Activated CD4-positive, alpha-beta memory T cell treated with anti-CD3 and anti-CD28 coated beads for 36 hours (primary cell): ENCODE results near the gene EYS. TPM values are rescaled to one million over a fixed set of nuclear protein-coding genes. Genes with fewer than 3 reads are reported as not detected.

Experiments used
- CTCF ChIA-PET: fragments of 350-600 bp; sonication (Branson Sonifier 250); formaldehyde crosslinking; loops from one replicate; lab custom pipeline; 2021; ENCODE audit warnings: antibody characterized with exemption, inconsistent platforms; lab: Charles Lee
- POLR2A ChIA-PET: fragments of 350-600 bp; sonication (Branson Sonifier 250); formaldehyde crosslinking; loops from one replicate; lab custom pipeline; 2021; ENCODE audit warnings: antibody characterized with exemption; lab: Charles Lee
- DNase-seq: peaks from one replicate; pipeline ENCODE4 v3.0.0-alpha.2; 2020
- H3K27ac Mint-ChIP-seq: one replicate; pipeline ENCODE4 v1.8.0; 2021; ENCODE audit warnings: mixed read lengths
- H3K27me3 Mint-ChIP-seq: one replicate; pipeline ENCODE4 v1.8.0; 2021; ENCODE audit warnings: mixed read lengths
- H3K36me3 Mint-ChIP-seq: one replicate; pipeline ENCODE4 v1.8.0; 2021; ENCODE audit warnings: mixed read lengths
- H3K4me1 Mint-ChIP-seq: one replicate; pipeline ENCODE4 v1.8.0; 2021; ENCODE audit warnings: low read depth, mixed read lengths
- H3K4me3 Mint-ChIP-seq: one replicate; pipeline ENCODE4 v1.8.0; 2021; ENCODE audit warnings: mild to moderate bottlenecking, mixed read lengths
- H3K9me3 Mint-ChIP-seq: one replicate; pipeline ENCODE4 v1.8.0; 2021; ENCODE audit warnings: mixed read lengths
- intact Hi-C: fragments of 100-400 bp; cut with micrococcal nuclease; formaldehyde crosslinking; loops from one replicate; pipeline ENCODE4 v1.15.1; 2023
- total RNA-seq, 2 experiments: library from RNA; stranded (reverse); gene quantifications; one replicate each; pipeline ENCODE4 v1.2.3, GENCODE V29; 2021

The EYS gene
- total RNA-seq, 2 experiments from 2014 or later, result not detected

GRCh38 chr6:65259982-65260381, 447.0 kb downstream of the EYS start:
- H3K27ac Mint-ChIP-seq, result no peak overlapping the region
- H3K27me3 Mint-ChIP-seq, result no peaks in the 10 kb centered on the region
- POLR2A ChIA-PET, result no interaction called here
- no peaks in the 10 kb centered on the region for H3K36me3 Mint-ChIP-seq
- no peak for DNase-seq
- H3K4me1 Mint-ChIP-seq, result no peaks in the 10 kb centered on the region
- H3K4me3 Mint-ChIP-seq, result no peak overlapping the region
- peaks cover 10% of the 10 kb centered on the region for H3K9me3 Mint-ChIP-seq
- CTCF ChIA-PET, result no interaction called here
- intact Hi-C loops, result no loop called here

DNA sequence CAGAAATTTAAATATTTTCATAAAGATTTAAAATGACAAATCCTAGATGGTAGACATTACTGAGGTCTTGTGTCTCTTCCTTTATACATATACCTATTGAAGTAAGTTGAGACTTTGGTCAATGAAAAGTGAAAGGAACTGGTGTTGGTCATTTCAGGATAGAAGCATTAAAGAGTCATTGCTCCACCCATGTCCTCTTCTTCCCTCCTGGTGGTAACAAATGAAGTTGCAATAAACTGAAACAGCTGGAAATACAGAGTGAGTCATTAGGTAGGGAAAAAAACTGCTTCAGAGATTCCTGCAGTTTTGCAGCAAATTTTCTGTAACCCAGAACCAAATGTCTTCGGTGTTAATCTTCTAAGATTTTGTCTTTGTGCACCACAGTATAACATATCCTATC, 448.0 kb downstream of the EYS start:
- H3K27ac Mint-ChIP-seq, result no peak overlapping the region
- intact Hi-C loops, result no loop called here
- no peak overlapping the region for H3K4me3 Mint-ChIP-seq
- POLR2A ChIA-PET, result no interaction called here
- H3K4me1 Mint-ChIP-seq, result no peaks in the 10 kb centered on the region
- no peaks in the 10 kb centered on the region for H3K36me3 Mint-ChIP-seq
- DNase-seq, result no peak
- CTCF ChIA-PET, result no interaction called here
- peaks cover 10% of the 10 kb centered on the region for H3K9me3 Mint-ChIP-seq
- H3K27me3 Mint-ChIP-seq, result no peaks in the 10 kb centered on the region

DNA sequence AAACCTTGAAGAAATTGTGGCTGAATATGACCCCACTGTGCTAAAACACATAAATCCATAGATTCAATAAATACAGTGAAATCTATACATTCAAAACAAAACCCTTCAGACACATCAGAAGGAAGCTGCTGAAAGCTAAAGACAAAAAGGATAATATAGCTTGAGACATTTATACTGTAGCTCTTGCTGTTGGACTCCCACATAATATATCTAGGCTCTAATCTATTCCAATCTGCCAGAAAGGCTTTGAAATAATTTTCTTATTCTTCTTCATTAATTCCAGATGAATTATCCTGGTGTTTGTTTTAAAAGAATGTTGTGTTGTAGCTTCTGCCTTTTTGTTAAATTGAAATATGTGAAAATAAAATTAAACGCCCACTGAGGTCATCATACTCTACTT, 454.0 kb downstream of the EYS start:
- peaks cover 7% of the 10 kb centered on the region for H3K9me3 Mint-ChIP-seq
- H3K27ac Mint-ChIP-seq, result no peak overlapping the region
- H3K4me1 Mint-ChIP-seq, result no peaks in the 10 kb centered on the region
- no peaks in the 10 kb centered on the region for H3K36me3 Mint-ChIP-seq
- ChIA-PET CTCF (no interaction called here), POLR2A (no interaction called here)
- DNase-seq, result no peak
- intact Hi-C loops, result no loop called here
- no peaks in the 10 kb centered on the region for H3K27me3 Mint-ChIP-seq
- no peak overlapping the region for H3K4me3 Mint-ChIP-seq

GRCh38 chr6:65248101-65248610, 458.9 kb downstream of the EYS start:
- ChIA-PET POLR2A (no interaction called here), CTCF (no interaction called here)
- DNase-seq, result no peak
- Mint-ChIP-seq H3K9me3 (peaks cover 5% of the 10 kb centered on the region), H3K4me3 (no peak overlapping the region), H3K27me3 (no peaks in the 10 kb centered on the region), H3K36me3 (no peaks in the 10 kb centered on the region), H3K4me1 (no peaks in the 10 kb centered on the region), H3K27ac (no peak overlapping the region)
- intact Hi-C loops, result no loop called here

DNA sequence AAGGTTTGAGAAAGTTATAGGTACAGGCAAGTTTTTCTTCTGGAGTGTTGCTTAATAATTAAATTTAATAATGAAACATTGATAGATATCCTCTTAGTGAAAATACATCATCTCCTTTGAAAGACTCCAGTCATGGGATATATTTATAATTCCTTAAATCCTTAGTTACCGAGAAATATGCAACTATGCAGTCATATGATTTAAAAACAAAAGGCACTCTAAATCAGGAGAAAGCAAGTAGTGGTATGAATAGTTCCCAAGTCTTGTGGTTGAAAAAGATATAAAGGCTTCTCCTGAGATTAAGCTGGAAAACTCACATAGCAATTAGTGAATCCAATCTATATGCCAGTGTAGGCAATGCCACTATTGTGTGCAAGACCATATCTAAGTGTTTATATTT, 475.4 kb downstream of the EYS start:
- Mint-ChIP-seq H3K36me3 (no peaks in the 10 kb centered on the region), H3K27ac (no peak overlapping the region), H3K4me3 (no peak overlapping the region), H3K4me1 (no peaks in the 10 kb centered on the region), H3K27me3 (no peaks in the 10 kb centered on the region), H3K9me3 (peaks cover 13% of the 10 kb centered on the region)
- CTCF ChIA-PET, result no interaction called here
- POLR2A ChIA-PET, result no interaction called here
- intact Hi-C loops, result no loop called here
- no peak for DNase-seq

GRCh38 chr6:65229825-65230224, 477.2 kb downstream of the EYS start:
- no peaks in the 10 kb centered on the region for H3K36me3 Mint-ChIP-seq

GRCh38 chr6:65221153-65221552, 485.9 kb downstream of the EYS start:
- ChIA-PET CTCF (no interaction called here), POLR2A (no interaction called here)
- Mint-ChIP-seq H3K4me1 (no peaks in the 10 kb centered on the region), H3K27me3 (no peaks in the 10 kb centered on the region), H3K27ac (no peak overlapping the region), H3K9me3 (peaks cover 28% of the 10 kb centered on the region), H3K4me3 (no peak overlapping the region), H3K36me3 (no peaks in the 10 kb centered on the region)
- intact Hi-C loops, result no loop called here
- DNase-seq, result no peak

More at GRCh38 chr6:65229825-65230224, 477.2 kb downstream of the EYS start:
- H3K4me1 Mint-ChIP-seq, result no peaks in the 10 kb centered on the region
- H3K9me3 Mint-ChIP-seq, result peaks cover 13% of the 10 kb centered on the region
- ChIA-PET POLR2A (no interaction called here), CTCF (no interaction called here)
- DNase-seq, result no peak
- no peak overlapping the region for H3K4me3 Mint-ChIP-seq
- intact Hi-C loops, result no loop called here
- no peak overlapping the region for H3K27ac Mint-ChIP-seq
- H3K27me3 Mint-ChIP-seq, result no peaks in the 10 kb centered on the region

DNA sequence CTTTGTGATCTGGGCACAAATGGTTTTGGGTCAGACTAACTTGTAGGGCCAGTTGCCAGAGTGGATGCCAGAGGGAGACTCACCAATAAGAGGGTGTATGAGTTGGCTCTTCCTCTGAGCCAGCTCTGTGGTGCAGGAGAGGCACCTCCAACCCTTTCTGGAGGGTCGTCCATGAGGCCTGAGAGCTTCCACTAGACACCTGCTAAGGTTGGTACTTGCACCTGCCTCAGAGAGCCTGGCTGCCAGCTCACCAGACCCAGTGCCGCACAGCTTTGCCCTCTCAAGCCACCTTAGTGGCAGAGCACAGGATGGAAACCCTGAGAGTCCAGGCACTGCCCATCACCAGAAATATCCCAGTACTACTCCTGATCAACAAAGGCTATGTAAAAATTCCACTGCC, 504.3 kb downstream of the EYS start:
- CTCF ChIA-PET, result no interaction called here
- Mint-ChIP-seq H3K36me3 (no peaks in the 10 kb centered on the region), H3K9me3 (peaks cover 16% of the 10 kb centered on the region), H3K4me1 (no peaks in the 10 kb centered on the region), H3K4me3 (no peak overlapping the region), H3K27me3 (no peaks in the 10 kb centered on the region), H3K27ac (no peak overlapping the region)
- POLR2A ChIA-PET, result no interaction called here
- DNase-seq, result no peak
- intact Hi-C loops, result no loop called here

DNA sequence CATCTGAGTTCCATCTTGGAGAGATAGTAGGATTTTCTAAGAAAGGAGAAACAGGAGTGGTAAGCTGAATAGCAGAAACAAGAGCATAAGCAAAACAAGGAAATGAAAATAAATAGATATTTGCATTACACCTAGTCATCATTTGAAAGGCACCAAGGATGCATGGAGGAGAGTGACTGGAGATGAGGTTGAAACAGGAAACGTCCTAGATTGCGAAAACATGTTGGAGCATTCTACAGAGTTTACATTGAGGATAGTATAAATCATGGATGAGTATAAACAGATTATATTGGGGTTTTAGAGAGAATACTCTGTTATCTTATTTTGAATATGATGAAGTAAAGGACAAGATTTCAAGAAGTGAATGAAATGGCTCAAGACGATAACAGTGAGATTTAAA, 507.3 kb downstream of the EYS start:
- ChIA-PET CTCF (no interaction called here), POLR2A (no interaction called here)
- no peak for DNase-seq
- intact Hi-C loops, result no loop called here
- H3K9me3 Mint-ChIP-seq, result peaks cover 6% of the 10 kb centered on the region
- H3K4me3 Mint-ChIP-seq, result no peak overlapping the region
- H3K27me3 Mint-ChIP-seq, result no peaks in the 10 kb centered on the region
- H3K27ac Mint-ChIP-seq, result no peak overlapping the region
- H3K4me1 Mint-ChIP-seq, result no peaks in the 10 kb centered on the region
- H3K36me3 Mint-ChIP-seq, result no peaks in the 10 kb centered on the region

DNA sequence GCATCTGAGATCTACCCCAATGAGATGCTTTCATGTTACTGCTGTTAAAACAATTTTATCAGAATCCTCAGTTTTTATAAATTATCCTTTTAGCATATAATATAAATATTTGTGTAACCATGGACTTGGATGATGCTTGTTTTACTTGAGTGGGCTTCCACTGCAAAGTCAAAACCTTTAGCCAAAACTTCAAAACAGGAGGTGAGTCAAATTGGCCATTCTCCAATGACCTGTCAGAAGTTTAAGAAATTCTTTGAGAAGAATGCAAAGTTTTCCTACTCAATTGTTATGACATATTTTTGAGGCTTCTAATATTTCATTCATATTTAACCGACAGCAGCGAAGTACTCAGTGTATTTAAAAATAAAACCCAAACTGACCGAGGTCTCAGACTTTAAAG, 507.9 kb downstream of the EYS start:
- intact Hi-C loops, result no loop called here
- Mint-ChIP-seq H3K27ac (no peak overlapping the region), H3K27me3 (no peaks in the 10 kb centered on the region), H3K36me3 (no peaks in the 10 kb centered on the region), H3K4me1 (no peaks in the 10 kb centered on the region), H3K4me3 (no peak overlapping the region), H3K9me3 (peaks cover 6% of the 10 kb centered on the region)
- DNase-seq, result no peak
- ChIA-PET CTCF (no interaction called here), POLR2A (no interaction called here)

- POLR2A ChIA-PET, result no interaction called here
- DNase-seq, result no peak
- Mint-ChIP-seq H3K9me3 (peaks cover 4% of the 10 kb centered on the region), H3K4me1 (no peaks in the 10 kb centered on the region), H3K4me3 (no peak overlapping the region), H3K36me3 (no peaks in the 10 kb centered on the region), H3K27me3 (no peaks in the 10 kb centered on the region), H3K27ac (no peak overlapping the region)
- CTCF ChIA-PET, result no interaction called here
- intact Hi-C loops, result no loop called here
Measured at GRCh38 chr6:65191471-65191870, 515.6 kb downstream of the EYS start.

GRCh38 chr6:65189236-65189881, 517.7 kb downstream of the EYS start:
- no peak for DNase-seq
- H3K36me3 Mint-ChIP-seq, result no peaks in the 10 kb centered on the region
- CTCF ChIA-PET, result no interaction called here

DNA sequence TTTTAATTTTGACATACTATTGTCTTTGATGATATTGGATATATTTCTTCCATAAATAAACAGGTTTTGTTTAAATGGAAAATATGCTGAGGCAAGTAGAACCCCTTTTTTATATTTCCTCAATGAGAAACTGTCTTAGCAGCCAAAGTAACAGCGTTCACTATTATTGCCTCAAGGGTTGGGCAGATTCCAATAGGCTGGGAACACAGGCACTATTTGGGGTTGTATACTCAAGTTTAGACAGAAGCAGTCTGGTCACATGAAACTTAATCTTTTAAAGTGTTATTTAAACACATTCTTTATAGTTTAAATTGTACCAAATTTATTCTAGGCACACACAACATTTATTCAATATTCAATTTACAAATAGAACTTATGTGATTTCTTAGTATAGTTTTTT, 520.2 kb downstream of the EYS start:
- intact Hi-C loops, result no loop called here
- no peaks in the 10 kb centered on the region for H3K27me3 Mint-ChIP-seq
- peaks cover 6% of the 10 kb centered on the region for H3K9me3 Mint-ChIP-seq
- no peaks in the 10 kb centered on the region for H3K4me1 Mint-ChIP-seq
- no peaks in the 10 kb centered on the region for H3K36me3 Mint-ChIP-seq
- POLR2A ChIA-PET, result no interaction called here
- CTCF ChIA-PET, result no interaction called here
- no peak overlapping the region for H3K4me3 Mint-ChIP-seq
- no peak overlapping the region for H3K27ac Mint-ChIP-seq
- no peak for DNase-seq

More at GRCh38 chr6:65189236-65189881, 517.7 kb downstream of the EYS start:
- no peak overlapping the region for H3K27ac Mint-ChIP-seq
- POLR2A ChIA-PET, result interaction anchor here (0.6 kb wide), 1 partner anchor 1023 kb away, joined by 4 read pairs; no protein-coding TSS in a partner anchor
- intact Hi-C loops, result no loop called here
- no peaks in the 10 kb centered on the region for H3K4me1 Mint-ChIP-seq
- H3K4me3 Mint-ChIP-seq, result no peak overlapping the region
- no peaks in the 10 kb centered on the region for H3K27me3 Mint-ChIP-seq
- H3K9me3 Mint-ChIP-seq, result peaks cover 6% of the 10 kb centered on the region
